ENCODE results near the gene OR52B6. TPM values are rescaled to one million over a fixed set of nuclear protein-coding genes. Genes with fewer than 3 reads are reported as not detected.

Gene OR52B6
- total and polyA plus RNA-seq, 7 donors, result not detected

GRCh38 chr11:5625281-5625680 lies 44.6 kb downstream of the OR52B6 start:
- Histone ChIP-seq H3K4me1 (no peaks in the 10 kb centered on the region), H3K27me3 (ENCODE audit: insufficient read depth in 3 of 3, low read length in 2 of 3) (no peaks in the 10 kb centered on the region), H3K27ac (peak overlapping the region; percentile 46), H3K36me3 (ENCODE audit: insufficient read depth in 1 of 2, low read depth in 1 of 2) (no peaks in the 10 kb centered on the region), H3K9me3 (no peaks in the 10 kb centered on the region), H3K4me3 (peak overlapping the region; percentile 66)
- no peak for ATAC-seq
- TF ChIP-seq, protein P1, sequence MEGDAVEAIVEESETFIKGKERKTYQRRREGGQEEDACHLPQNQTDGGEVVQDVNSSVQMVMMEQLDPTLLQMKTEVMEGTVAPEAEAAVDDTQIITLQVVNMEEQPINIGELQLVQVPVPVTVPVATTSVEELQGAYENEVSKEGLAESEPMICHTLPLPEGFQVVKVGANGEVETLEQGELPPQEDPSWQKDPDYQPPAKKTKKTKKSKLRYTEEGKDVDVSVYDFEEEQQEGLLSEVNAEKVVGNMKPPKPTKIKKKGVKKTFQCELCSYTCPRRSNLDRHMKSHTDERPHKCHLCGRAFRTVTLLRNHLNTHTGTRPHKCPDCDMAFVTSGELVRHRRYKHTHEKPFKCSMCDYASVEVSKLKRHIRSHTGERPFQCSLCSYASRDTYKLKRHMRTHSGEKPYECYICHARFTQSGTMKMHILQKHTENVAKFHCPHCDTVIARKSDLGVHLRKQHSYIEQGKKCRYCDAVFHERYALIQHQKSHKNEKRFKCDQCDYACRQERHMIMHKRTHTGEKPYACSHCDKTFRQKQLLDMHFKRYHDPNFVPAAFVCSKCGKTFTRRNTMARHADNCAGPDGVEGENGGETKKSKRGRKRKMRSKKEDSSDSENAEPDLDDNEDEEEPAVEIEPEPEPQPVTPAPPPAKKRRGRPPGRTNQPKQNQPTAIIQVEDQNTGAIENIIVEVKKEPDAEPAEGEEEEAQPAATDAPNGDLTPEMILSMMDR (IDR thresholded peaks at IDR 0.05), result no peak
- DNase-seq, result no peak
- 7 to 33% (median 23%) methylated on average over 4 of the region's 4 CpGs for WGBS, 3 donors
- intact Hi-C loops (cut with DNase I), result loop anchor here in 1 of 2 donors (5.0 kb wide), 1 partner anchor 67 kb away; no protein-coding TSS in a partner anchor

DNA sequence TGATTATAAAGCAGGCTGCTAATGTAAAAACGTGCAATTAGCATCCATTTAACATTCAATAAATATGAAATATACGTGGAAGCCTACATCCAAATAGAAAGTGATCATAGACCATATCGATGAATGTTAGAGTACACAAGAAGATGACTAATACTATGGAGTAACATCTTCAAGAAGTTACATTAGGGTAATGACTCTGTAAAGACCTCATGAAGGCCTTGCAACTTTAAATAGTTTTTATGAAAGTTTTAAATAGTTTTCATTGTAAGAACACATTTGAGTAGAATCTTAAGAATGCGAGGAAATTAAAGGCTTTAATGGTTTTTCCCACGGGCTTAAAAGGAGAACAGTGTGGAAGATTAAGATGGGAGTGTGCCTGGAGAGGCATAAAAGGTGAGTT lies 45.5 kb downstream of the OR52B6 start:
- no peak overlapping the region for H3K4me3 ChIP-seq
- ATAC-seq (no peak), DNase-seq (no peak)
- no peaks in the 10 kb centered on the region for H3K27me3 ChIP-seq (ENCODE audit: insufficient read depth in 3 of 3, low read length in 2 of 3)
- WGBS, 3 donors, result 74 to 75% (median 74%) methylated on average over 5 of the region's 5 CpGs
- no peaks in the 10 kb centered on the region for H3K4me1 ChIP-seq
- TF ChIP-seq, protein P1 (IDR thresholded peaks at IDR 0.05), result no peak
- intact Hi-C loops (cut with DNase I), result loop anchor here in 1 of 2 donors (5.0 kb wide), 1 partner anchor 66 kb away; no protein-coding TSS in a partner anchor
- H3K9me3 ChIP-seq, result no peaks in the 10 kb centered on the region
- H3K27ac ChIP-seq, result no peak overlapping the region
- H3K36me3 ChIP-seq (ENCODE audit: insufficient read depth in 1 of 2, low read depth in 1 of 2), result no peaks in the 10 kb centered on the region

DNA sequence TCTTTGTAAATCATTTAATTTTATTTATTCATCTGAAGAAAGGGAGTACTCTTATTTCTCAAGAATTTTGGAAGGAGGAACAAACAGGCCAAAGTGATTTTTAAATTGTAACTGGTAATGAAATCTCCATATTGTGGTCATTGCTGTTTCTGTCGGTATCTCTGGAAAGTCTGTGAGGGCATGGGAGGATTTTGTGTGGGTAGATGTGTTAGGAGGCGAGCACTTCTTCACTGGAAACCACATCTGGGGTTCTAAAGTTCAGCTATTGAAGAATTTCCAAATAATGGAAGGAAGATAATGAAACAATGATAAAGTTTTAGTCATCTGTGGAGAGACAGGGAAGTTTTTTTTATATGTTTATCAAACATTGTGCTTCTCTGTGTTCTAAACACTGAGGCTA lies 50.7 kb downstream of the OR52B6 start:
- DNase-seq, result no peak
- Histone ChIP-seq H3K9me3 (no peaks in the 10 kb centered on the region), H3K27me3 (ENCODE audit: insufficient read depth in 3 of 3, low read length in 2 of 3) (no peaks in the 10 kb centered on the region), H3K4me1 (no peaks in the 10 kb centered on the region), H3K27ac (no peak overlapping the region), H3K4me3 (no peak overlapping the region), H3K36me3 (ENCODE audit: insufficient read depth in 1 of 2, low read depth in 1 of 2) (no peaks in the 10 kb centered on the region)
- WGBS, 3 donors, result 87 to 98% (median 89%) methylated on average over 2 of the region's 2 CpGs
- TF ChIP-seq, protein P1 (IDR thresholded peaks at IDR 0.05), result no peak
- intact Hi-C loops (cut with DNase I), result no loop called here
- no peak for ATAC-seq

Other genes with a start within 250 kb of the OR52B6 start
- gene OR51B5, start 237.4 kb upstream of the OR52B6 start, total RNA-seq, result not detected
- not detected for gene OR51B5, start 237.4 kb upstream of the OR52B6 start, polyA plus RNA-seq
- not detected for gene OR51B6, start 229.4 kb upstream of the OR52B6 start, total RNA-seq
- gene OR51B6, start 229.4 kb upstream of the OR52B6 start, polyA plus RNA-seq, result not detected
- not detected for gene OR51M1, start 197.1 kb upstream of the OR52B6 start, total RNA-seq
- gene OR51M1, start 197.1 kb upstream of the OR52B6 start, polyA plus RNA-seq, result not detected
- not detected for gene OR51Q1, start 158.8 kb upstream of the OR52B6 start, total RNA-seq
- not detected for gene OR51Q1, start 158.8 kb upstream of the OR52B6 start, polyA plus RNA-seq
- gene OR51I1, start 139.4 kb upstream of the OR52B6 start, total RNA-seq, result not detected
- gene OR51I1, start 139.4 kb upstream of the OR52B6 start, polyA plus RNA-seq, result not detected
- gene OR51I2, start 131.6 kb upstream of the OR52B6 start, total RNA-seq, result not detected
- gene OR51I2, start 131.6 kb upstream of the OR52B6 start, polyA plus RNA-seq, result not detected
- gene OR52D1, start 92.2 kb upstream of the OR52B6 start, total RNA-seq, result not detected
- not detected for gene OR52D1, start 92.2 kb upstream of the OR52B6 start, polyA plus RNA-seq
- not detected for gene UBQLN3, start 70.9 kb upstream of the OR52B6 start, total RNA-seq
- gene UBQLN3, start 70.9 kb upstream of the OR52B6 start, polyA plus RNA-seq, result not detected
- gene UBQLNL, start 64.2 kb upstream of the OR52B6 start, total RNA-seq, result not detected
- under 1 TPM in 2 of 3 donors, not detected in 1; 0.01 to 0.04 TPM for gene UBQLNL, start 64.2 kb upstream of the OR52B6 start, polyA plus RNA-seq
- not detected for gene OR52H1, start 32.3 kb upstream of the OR52B6 start, total RNA-seq
- gene OR52H1, start 32.3 kb upstream of the OR52B6 start, polyA plus RNA-seq, result not detected
- under 1 TPM in 3 of 4 donors, not detected in 1; 0.44 to 0.78 (median 0.77) TPM for gene TRIM6, start 15.8 kb downstream of the OR52B6 start, total RNA-seq
- gene TRIM6, start 15.8 kb downstream of the OR52B6 start, polyA plus RNA-seq, result under 1 TPM; 0.26 to 0.36 (median 0.28) TPM
- 1 to 10 TPM in 1 of 4 donors, under 1 TPM in 3; 0.48 to 1.3 (median 0.89) TPM for gene TRIM34, start 44.1 kb downstream of the OR52B6 start, total RNA-seq
- under 1 TPM; 0.55 to 0.79 (median 0.67) TPM for gene TRIM34, start 44.1 kb downstream of the OR52B6 start, polyA plus RNA-seq
- 1 to 10 TPM; 1.1 to 6.3 (median 3.0) TPM for gene TRIM5, start 104.2 kb downstream of the OR52B6 start, total RNA-seq
- 1 to 10 TPM in 2 of 3 donors, under 1 TPM in 1; 0.98 to 2.6 (median 1.6) TPM for gene TRIM5, start 104.2 kb downstream of the OR52B6 start, polyA plus RNA-seq
- 10 to 100 TPM in 1 of 4 donors, 1 to 10 TPM in 3; 6.2 to 12.4 (median 7.9) TPM for gene TRIM22, start 108.9 kb downstream of the OR52B6 start, total RNA-seq
- 1 to 10 TPM; 5.1 to 5.6 (median 5.5) TPM for gene TRIM22, start 108.9 kb downstream of the OR52B6 start, polyA plus RNA-seq
- not detected for gene OR56B1, start 155.6 kb downstream of the OR52B6 start, total RNA-seq
- gene OR56B1, start 155.6 kb downstream of the OR52B6 start, polyA plus RNA-seq, result not detected
- not detected for gene OR52N4, start 173.4 kb downstream of the OR52B6 start, total RNA-seq
- gene OR52N4, start 173.4 kb downstream of the OR52B6 start, polyA plus RNA-seq, result not detected
- gene OR52N5, start 202.5 kb downstream of the OR52B6 start, total RNA-seq, result not detected
- gene OR52N5, start 202.5 kb downstream of the OR52B6 start, polyA plus RNA-seq, result not detected
- not detected for gene OR52N1, start 210.4 kb downstream of the OR52B6 start, total RNA-seq
- gene OR52N1, start 210.4 kb downstream of the OR52B6 start, polyA plus RNA-seq, result not detected
- gene OR52N2, start 228.0 kb downstream of the OR52B6 start, total RNA-seq, result not detected
- not detected for gene OR52N2, start 228.0 kb downstream of the OR52B6 start, polyA plus RNA-seq